AG04450 (cell line): ENCODE data around the gene KRTAP9-7. TPM values are rescaled to one million over a fixed set of nuclear protein-coding genes. Genes with fewer than 3 reads are reported as not detected.

Experiments
- CTCF ChIA-PET: fragments of 300-600, 350-600 bp; formaldehyde crosslinking; extraction: SDS; loops from one replicate; lab custom pipeline; 2022; ENCODE audit warnings: antibody characterized with exemption, inconsistent platforms; lab: Charles Lee
- POLR2A ChIA-PET: fragments of 350-600 bp; formaldehyde crosslinking; extraction: SDS; loops from one replicate; lab custom pipeline; 2021; ENCODE audit warnings: antibody characterized with exemption, inconsistent platforms; lab: Yijun Ruan, JAX
- DNase-seq: peaks from one replicate; pipeline ENCODE4 v3.0.0-alpha.2; 2011; ENCODE audit warnings: low read depth, low spot score
- H3K27ac ChIP-seq: one replicate; pipeline ENCODE4 v1.5.1; 2012; ENCODE audit warnings: low read depth, low read length, control low read depth
- H3K27me3 ChIP-seq: one replicate; pipeline ENCODE4 v1.6.0; 2012; ENCODE audit warnings: low read length; ENCODE audit not compliant: control insufficient read depth, insufficient read depth
- H3K4me3 ChIP-seq: 2 replicates; pipeline ENCODE4 v1.5.1; 2011; ENCODE audit warnings: mild to moderate bottlenecking, low read depth, low read length, control low read depth
- H3K9me3 ChIP-seq: 2 replicates; pipeline ENCODE4 v1.5.1; 2012; ENCODE audit warnings: low read length; ENCODE audit not compliant: control insufficient read depth, insufficient read depth
- polyA plus RNA-seq: library from polyadenylated mRNA; depleted of rRNA; stranded (reverse); fragments of >200 nt; gene quantifications from 2 replicates; pipeline ENCODE4 v1.2.3, GENCODE V29; 2011
- TF ChIP-seq, protein P1 (sequence below): IDR thresholded peaks from 2 replicates; pipeline ENCODE4 v1.5.1; 2011; ENCODE audit warnings: low read depth, low read length, control low read depth, inconsistent platforms

Gene KRTAP9-7
- polyA plus RNA-seq, 1 experiment, result not detected

DNA sequence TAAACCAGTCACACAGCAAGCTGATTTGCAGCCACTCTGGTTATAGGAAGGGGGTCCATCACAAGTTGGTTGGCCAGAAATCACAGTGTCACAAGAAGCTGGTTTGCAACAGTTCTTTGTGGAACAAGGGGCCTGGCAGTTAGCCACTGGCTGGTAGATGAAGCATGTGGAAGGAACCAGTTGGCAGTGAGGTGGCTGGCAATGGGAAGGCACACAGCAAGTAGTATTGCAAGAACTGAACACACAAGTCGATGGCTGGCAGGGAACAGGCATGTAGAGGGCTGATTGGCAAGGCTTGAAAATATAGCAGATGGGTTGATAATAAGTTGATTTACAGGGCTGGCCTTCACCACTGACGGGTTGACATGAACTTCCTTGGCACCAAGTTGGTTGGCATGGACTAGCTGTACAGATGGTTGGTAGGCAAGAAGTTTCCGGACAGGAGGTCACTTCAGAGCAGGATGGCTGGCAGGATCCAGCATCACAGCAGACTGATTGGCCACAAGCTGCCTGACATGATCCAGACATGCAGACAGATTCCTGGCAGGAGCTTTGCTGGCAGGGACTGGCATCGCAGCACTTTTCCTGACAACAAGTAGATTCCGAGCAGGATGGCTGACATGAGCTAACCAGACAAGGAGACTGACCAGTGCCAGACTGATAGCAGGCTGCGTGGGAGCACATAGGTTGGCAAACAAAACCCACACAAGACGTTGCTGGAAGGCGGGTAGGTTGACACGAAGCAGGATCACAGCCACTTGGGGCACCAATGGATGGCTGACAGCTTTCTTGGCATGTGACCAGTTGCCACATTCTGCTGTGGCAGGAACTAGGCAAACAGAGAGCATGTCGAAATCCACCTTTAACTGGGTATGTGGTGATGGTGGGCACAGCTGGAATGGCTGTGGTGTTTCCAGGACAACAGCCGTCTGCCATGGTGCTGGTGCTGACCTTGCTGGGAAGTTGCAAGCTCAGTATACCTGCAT is 26.7 kb downstream of the KRTAP9-7 start, which contains the start of gene KRTAP29-1:
Gene KRTAP29-1, minus strand, starts transcription at position 936 of the 986 bp plus-strand sequence. Its CDS starts 0 bp downstream, at position 936.
- ChIA-PET POLR2A (no interaction called here), CTCF (interaction anchor here (1.4 kb wide), 2 partner anchors 20 to 247 kb away, joined by 6 to 8 read pairs; no protein-coding TSS in a partner anchor)
- Histone ChIP-seq H3K27ac (no peak within 1 kb of the TSS), H3K9me3 (peaks cover 2% of the 10 kb centered on the region), H3K27me3 (peaks cover 2% of the 10 kb centered on the region), H3K4me3 (no peak within 1 kb of the TSS)
- TF ChIP-seq, protein P1, sequence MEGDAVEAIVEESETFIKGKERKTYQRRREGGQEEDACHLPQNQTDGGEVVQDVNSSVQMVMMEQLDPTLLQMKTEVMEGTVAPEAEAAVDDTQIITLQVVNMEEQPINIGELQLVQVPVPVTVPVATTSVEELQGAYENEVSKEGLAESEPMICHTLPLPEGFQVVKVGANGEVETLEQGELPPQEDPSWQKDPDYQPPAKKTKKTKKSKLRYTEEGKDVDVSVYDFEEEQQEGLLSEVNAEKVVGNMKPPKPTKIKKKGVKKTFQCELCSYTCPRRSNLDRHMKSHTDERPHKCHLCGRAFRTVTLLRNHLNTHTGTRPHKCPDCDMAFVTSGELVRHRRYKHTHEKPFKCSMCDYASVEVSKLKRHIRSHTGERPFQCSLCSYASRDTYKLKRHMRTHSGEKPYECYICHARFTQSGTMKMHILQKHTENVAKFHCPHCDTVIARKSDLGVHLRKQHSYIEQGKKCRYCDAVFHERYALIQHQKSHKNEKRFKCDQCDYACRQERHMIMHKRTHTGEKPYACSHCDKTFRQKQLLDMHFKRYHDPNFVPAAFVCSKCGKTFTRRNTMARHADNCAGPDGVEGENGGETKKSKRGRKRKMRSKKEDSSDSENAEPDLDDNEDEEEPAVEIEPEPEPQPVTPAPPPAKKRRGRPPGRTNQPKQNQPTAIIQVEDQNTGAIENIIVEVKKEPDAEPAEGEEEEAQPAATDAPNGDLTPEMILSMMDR, result no peak
- no peak for DNase-seq

DNA sequence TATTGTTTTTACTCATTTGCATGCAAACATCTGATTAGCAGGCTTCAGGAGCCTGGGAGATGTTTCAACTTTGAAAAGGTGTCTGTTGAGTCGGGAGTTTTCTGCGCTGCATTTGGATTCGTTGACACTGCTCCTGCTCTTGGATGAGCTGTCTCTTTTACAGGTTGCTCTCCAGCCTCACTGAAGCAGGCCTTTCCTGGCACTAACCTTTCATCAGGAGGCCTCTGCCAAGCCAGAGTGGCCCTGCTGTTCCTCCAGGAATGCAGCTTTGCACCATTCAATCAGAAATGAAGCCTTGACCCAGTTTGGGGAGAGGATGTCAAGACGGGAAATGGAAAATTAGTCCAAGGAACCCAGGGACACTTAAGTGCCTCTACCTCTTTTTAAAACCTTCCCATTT is 27.5 kb downstream of the KRTAP9-7 start:
- Histone ChIP-seq H3K27me3 (peaks cover 2% of the 10 kb centered on the region), H3K9me3 (peaks cover 2% of the 10 kb centered on the region), H3K4me3 (no peak overlapping the region), H3K27ac (no peak overlapping the region)
- DNase-seq, result no peak
- TF ChIP-seq, protein P1, result no peak
- CTCF ChIA-PET, result interaction anchor here (1.4 kb wide), 1 partner anchor 19 kb away, joined by 8 read pairs; no protein-coding TSS in a partner anchor
- POLR2A ChIA-PET, result no interaction called here

DNA sequence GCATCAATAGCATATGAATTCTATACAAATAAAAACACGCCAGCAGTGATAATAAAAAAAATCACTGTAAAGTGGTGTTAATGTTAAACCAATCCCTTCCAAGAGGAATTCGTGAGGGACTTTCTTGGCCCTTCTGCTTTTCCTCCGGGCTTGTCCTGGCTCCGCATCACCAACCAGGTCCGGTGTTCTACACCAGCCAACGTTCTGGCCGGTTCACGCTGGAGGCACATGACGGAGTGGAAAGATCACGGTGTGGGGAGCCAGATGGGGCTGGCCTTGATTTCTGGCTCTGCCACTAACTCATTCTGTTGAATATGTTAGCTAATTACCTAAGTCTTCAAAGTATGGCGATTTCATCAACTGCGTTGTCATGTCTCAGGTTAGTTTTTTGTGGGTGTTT is 28.6 kb downstream of the KRTAP9-7 start:
- Histone ChIP-seq H3K4me3 (no peak overlapping the region), H3K9me3 (no peaks in the 10 kb centered on the region; the same call in none of the 2 replicates), H3K27ac (no peak overlapping the region), H3K27me3 (peaks cover 2% of the 10 kb centered on the region)
- TF ChIP-seq, protein P1, result no peak
- ChIA-PET POLR2A (no interaction called here), CTCF (interaction anchor here (1.0 kb wide), 1 partner anchor 19 kb away, joined by 3 read pairs; no protein-coding TSS in a partner anchor)
- DNase-seq, result no peak

DNA sequence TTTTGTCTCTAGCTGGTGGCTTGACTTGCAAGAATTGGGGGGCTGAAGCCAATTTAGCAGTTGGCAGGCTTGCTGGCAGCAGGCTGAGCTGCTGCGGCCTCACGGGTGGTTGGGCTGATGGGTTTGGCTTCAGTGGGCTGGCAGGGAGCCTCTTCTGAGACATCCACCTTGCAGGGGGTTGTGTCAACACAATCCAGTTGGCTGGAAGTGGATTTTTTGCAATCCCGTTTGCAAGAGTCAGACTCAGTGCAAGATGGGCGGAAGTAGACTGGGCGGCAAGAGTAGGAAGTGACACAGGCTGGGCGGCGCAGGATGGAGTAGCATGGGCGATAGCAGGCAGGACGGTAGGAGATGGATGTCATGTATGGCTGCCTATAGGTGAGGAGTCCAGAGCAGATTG is 32.1 kb downstream of the KRTAP9-7 start:
- H3K9me3 ChIP-seq, result no peaks in the 10 kb centered on the region; the same call in 1 of the 2 replicates
- TF ChIP-seq, protein P1, result no peak
- no peak overlapping the region for H3K4me3 ChIP-seq
- ChIA-PET CTCF (interaction anchor here (1.2 kb wide), 1 partner anchor 15 kb away, joined by 6 read pairs; no protein-coding TSS in a partner anchor), POLR2A (no interaction called here)
- no peak for DNase-seq
- no peak overlapping the region for H3K27ac ChIP-seq
- peaks cover 2% of the 10 kb centered on the region for H3K27me3 ChIP-seq
